ENCODE measurements around the gene LGALS9.

The LGALS9 gene

DNA sequence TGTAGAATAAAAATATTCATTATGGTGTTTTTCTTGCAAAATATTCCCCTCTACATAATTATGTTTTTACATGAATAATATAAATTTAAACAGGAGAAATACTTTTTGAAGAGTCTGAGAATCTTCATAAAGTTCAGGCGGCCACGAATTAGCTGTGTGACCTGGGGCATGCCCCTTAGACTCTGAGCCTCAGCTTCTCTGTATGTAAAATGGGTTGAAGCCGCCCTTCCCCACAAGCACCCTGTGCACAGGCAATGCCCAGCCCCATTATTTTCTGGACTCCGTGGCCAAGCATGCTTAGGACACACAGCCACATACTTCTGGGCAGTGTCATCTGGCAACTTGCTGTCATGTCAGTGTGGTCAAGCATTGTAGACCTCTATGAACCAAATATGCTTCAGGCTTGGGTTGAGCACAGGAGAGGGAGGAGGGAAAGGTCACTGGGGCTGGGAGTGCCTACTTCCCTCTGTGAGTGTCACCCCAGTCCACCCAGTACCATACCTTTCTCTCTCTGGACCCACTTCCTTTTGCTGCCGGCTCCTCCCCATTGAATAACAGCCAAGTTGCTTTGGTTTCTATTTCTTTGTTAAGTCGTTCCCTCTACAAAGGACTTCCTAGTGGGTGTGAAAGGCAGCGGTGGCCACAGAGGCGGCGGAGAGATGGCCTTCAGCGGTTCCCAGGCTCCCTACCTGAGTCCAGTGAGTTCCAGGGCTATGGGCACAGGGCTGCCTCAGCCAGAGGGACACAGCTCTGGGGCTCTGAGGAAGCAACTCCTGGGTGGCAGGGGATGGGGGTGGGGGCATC is at the start of gene LGALS9:
Gene LGALS9 (plus strand): TSS at position 582 of the 804 bp plus-strand sequence. CDS start 78 bp downstream, at position 660.
- DNase-seq = no peak

DNA sequence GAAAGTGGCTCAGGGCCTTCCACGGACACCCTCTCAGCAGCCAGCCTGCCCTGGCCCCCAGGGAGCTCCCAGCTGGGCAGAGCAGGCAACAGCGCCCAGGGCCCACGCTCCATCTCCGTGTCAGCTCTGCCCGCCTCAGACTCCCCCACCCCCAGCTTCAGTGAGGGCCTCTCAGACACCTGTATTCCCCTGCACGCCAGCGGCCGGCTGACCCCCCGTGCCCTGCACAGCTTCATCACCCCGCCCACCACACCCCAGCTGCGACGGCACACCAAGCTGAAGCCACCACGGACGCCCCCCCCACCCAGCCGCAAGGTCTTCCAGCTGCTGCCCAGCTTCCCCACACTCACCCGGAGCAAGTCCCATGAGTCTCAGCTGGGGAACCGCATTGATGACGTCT is 48.3 kb upstream of the LGALS9 start:
- no peak for DNase-seq

DNA sequence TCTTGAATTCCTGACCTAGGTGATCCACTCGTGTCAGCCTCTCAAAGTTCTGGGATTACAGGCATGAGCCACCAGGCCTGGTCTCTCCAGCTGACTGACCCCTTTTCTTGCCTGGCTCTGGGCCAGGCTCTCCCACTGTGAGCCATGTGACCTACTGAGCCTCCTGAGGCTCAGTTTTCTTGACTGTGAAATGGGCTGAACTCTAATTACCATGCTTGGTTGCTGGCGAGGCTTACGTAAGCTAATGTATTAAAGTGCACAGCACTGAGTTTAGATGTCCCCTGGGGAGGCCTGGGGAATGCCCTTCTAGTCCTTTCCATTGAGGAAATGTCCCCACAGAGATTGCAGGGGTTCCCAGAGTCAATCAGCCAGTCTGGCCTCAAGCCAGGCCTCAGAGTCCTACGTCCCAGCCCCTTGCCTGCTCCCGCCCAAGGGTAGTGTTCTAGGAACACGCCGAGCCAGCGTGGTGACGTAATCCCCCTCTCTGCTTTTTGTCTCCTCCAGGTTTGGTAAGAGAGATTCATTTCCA is 45.8 kb upstream of the LGALS9 start:
- no peak for DNase-seq

GRCh38 chr17:27585792-27586191 is 45.2 kb upstream of the LGALS9 start:
- no peak for DNase-seq

- DNase-seq = no peak
These were observed 44.7 kb upstream of the LGALS9 start for GRCh38 chr17:27586203-27586721.

- DNase-seq = no peak
These were observed 42.6 kb upstream of the LGALS9 start for GRCh38 chr17:27588354-27588753.

DNA sequence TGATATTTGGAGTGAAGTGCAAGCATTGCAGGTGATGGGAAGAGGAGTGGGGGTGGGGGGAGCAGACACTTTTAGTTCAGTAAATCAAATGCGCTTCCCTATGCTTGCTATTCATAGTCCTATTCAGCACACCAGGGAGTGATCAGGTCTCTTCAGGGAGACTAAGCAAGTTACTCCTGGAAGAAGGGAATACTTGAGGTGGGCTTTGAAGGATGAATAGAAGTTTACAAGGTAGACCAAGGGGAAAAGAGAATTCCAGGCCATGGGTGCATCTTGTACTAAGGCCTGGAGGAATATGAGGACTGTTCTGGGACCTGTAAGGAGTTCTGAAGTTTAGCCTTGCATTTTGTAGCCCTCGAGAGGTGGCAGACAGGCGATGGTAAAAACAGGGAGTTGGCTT is 40.1 kb upstream of the LGALS9 start:
- DNase-seq = no peak

DNA sequence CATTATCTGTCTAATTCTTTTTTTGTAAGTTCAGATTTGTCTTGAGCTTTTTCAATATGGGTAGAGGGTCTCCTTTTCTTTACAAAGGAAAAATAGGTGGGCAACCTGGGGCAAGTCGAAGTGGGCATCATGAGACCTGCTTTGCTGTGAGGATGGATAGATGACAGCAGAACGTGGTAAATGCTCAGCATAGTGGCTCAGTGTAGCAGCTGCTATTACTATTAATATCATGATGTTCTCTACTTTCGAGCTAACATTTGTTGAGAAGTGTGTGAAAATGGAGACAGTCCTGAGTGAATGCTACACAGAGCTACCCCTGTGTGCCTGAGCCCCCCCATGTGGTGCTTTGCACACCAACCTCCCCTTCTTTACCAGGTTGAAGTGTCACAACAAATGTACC is 39.0 kb upstream of the LGALS9 start:
- no peak for DNase-seq

- no peak for DNase-seq
These were observed 37.6 kb upstream of the LGALS9 start for GRCh38 chr17:27593232-27593856.

DNA sequence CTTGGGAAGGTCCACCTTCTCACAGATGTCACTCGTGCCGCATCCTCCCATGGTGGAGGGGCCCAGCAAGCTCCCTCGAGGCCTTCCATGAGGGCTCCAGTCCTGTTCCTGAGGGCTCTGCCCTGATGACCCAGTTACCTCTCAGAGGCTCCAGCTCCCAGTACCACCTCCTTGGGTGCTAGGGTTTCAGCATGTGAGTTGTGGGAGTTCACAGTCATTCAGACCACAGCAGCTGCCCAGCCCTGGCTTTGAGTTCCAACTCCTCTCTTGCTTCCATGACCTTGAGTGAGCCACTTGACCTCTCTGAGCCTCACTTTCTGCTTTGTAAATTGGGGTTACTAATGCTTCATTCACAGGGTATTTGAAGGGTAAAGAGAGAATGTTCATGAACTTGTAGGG is 37.1 kb upstream of the LGALS9 start:
- no peak for DNase-seq

- no peak for DNase-seq
These were observed 35.8 kb upstream of the LGALS9 start for GRCh38 chr17:27595208-27595607.

- DNase-seq = no peak
These were observed 34.9 kb upstream of the LGALS9 start for GRCh38 chr17:27596096-27596495.

DNA sequence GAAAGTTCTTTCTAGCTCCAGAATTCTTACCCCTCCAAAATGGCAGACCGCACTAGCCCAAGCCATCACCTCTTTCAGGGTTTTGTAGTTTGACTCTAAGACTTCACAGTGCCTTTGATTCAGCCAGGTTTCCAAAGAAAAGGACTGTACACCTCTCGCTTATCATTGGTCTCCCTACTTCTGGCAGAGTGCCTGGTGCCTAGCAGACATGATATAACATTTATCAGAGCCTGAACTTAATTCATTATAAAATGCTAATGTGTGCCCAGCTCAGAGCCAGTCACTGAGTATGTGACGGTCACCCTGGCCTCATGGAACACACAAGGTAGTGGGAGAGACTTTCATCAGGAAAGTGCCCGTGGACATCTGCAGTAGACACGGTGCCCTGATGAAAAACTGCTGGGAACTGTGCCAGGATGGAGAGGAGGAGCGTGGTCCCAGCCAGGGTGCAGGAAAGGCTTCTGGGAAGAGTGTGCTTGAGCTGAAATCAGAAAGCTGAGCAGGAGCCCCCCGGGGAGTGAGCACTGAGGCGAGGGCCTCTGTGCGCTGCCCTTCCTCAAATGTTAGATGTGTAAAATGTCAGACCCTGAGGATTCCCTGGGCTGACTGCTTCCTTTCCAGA is 34.3 kb upstream of the LGALS9 start:
- DNase-seq = no peak

- DNase-seq = no peak
These were observed 33.8 kb upstream of the LGALS9 start for GRCh38 chr17:27597188-27597580.

- no peak for DNase-seq
These were observed 33.1 kb upstream of the LGALS9 start for GRCh38 chr17:27597783-27598320.

- DNase-seq = no peak
These were observed 32.5 kb upstream of the LGALS9 start for GRCh38 chr17:27598337-27599050.

GRCh38 chr17:27600471-27600870 is 30.5 kb upstream of the LGALS9 start:
- DNase-seq = no peak

DNA sequence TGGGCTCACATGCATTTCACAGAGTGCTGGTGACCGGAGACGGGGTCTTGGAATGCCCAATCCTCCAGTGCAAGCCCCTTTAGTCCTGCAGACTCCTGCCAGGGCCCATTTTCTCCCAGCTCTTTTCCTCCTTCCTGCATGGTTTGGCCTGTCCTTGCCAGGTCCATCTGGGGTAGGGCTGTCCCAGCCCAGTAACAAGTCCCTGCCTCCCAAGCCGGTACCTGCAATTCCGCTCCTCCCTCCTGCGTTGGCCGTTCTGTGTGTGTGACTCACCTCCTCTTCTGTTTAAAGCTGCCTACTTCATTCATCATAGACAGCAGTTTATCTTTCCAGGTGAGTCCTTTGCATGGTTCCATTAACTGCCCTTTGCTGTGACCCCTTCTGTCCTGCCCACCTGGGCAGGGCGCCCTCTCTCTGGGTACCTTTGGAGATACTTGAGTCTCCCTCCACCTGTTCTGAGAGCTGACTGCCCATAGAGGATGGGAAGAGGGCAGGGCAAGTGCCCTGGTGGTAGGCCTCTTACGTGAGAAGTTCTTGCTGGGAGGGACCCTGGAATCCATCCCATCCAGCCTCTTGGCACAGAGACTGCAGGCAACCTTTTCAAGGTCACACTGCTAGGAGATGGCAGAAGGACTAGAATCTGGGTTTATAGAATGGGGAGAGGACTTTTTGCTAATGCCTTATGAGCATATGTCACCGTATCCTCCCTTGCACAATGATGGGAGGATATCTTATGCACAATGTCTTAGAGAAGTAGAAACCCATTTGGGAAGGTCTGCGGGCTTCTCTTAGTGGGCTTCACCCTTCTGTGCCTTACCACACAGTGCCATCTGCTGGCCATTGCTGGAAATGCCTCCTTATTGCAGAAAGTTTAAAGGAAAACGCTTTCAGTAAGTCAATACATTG is 29.7 kb upstream of the LGALS9 start:
- DNase-seq = peak; percentile 94

GRCh38 chr17:27601975-27602302 is 29.0 kb upstream of the LGALS9 start:
- no peak for DNase-seq

GRCh38 chr17:27602721-27603420 is 28.1 kb upstream of the LGALS9 start:
- DNase-seq = peak; percentile 89

GRCh38 chr17:27603421-27603770 is 27.6 kb upstream of the LGALS9 start:
- no peak for DNase-seq
